Breast epithelium (tissue), 4 donors: Measurements from ENCODE around the gene ANAPC10. TPM values are rescaled to one million over a fixed set of nuclear protein-coding genes. Genes with fewer than 3 reads are reported as not detected.
"Not testable (repeated sequence)": the region's sequence is repeated elsewhere in the genome, so short reads cannot be mapped to it uniquely, and the experiment has no call there.

Experiments used
- DNase-seq, 2 donors: peaks; one replicate each; pipeline ENCODE4 v3.0.0-alpha.2; 2019; ENCODE audit warnings: low spot score in 2 of 2
- H3K27ac ChIP-seq, 2 donors: fragments of 200-600 bp; sonication (generic) in 1 of 2; one replicate each; pipeline ENCODE4 v1.5.1; 2016 to 2019; ENCODE audit warnings: mild to moderate bottlenecking in 1 of 2
- H3K27me3 ChIP-seq, 2 donors: fragments of 200-600 bp; sonication (generic) in 1 of 2; one replicate each; pipeline versions ENCODE4 v1.5.1 to v1.6.0; 2017 to 2019; ENCODE audit warnings: control low read depth in 1 of 2, mild to moderate bottlenecking in 1 of 2
- H3K36me3 ChIP-seq: fragments of 200-600 bp; one replicate; pipeline ENCODE4 v1.5.1; 2019
- H3K4me1 ChIP-seq, 2 donors: fragments of 200-600 bp; sonication (generic); one replicate each; pipeline ENCODE4 v1.5.1; 2016 to 2019; ENCODE audit warnings: control low read depth in 1 of 2
- H3K4me3 ChIP-seq, 3 donors: fragments of 200-600 bp; sonication (generic); 1 replicate in 2 of 3; 2 replicates in 1 of 3; pipeline ENCODE4 v1.5.1; 2016 to 2019; ENCODE audit warnings: mild to moderate bottlenecking in 3 of 3, moderate library complexity in 2 of 3
- H3K9me3 ChIP-seq, 2 donors: fragments of 200-600 bp; sonication (generic) in 1 of 2; one replicate each; pipeline ENCODE4 v1.5.1; 2016 to 2019; ENCODE audit warnings: control low read depth in 1 of 2
- POLR2A ChIP-seq: fragments of 450-650 bp; IDR thresholded peaks from one replicate; pipeline ENCODE4 v1.6.1; 2016; ENCODE audit warnings: antibody characterized with exemption, mild to moderate bottlenecking, moderate library complexity
- POLR2AphosphoS5 ChIP-seq, 3 donors: sonication (generic); formaldehyde crosslinking; IDR thresholded peaks; one replicate each; pipeline ENCODE4 v1.6.1; 2017; ENCODE audit warnings: antibody characterized with exemption in 3 of 3
- intact Hi-C: fragments of 100-400 bp; cut with DNase I; formaldehyde crosslinking; loops from one replicate; pipeline ENCODE4 v1.15.1; 2023; ENCODE audit warnings: low total_unique reads
- total RNA-seq, 3 donors: library from RNA; depleted of rRNA; stranded (reverse); fragments of >200 nt; gene quantifications; one replicate each; pipeline ENCODE4 v1.1.0, GENCODE V29; 2016
- TF ChIP-seq, protein P1 (sequence below), 3 donors: fragments of 450-650 bp; IDR thresholded peaks; one replicate each; pipeline ENCODE4 v1.5.1; 2016 to 2017; ENCODE audit warnings: antibody characterized with exemption in 3 of 3, mild to moderate bottlenecking in 3 of 3, moderate library complexity in 3 of 3

ANAPC10 gene
- total RNA-seq, 3 donors from 2014 or later: 22.7 to 45.5 (median 38.0) TPM

DNA sequence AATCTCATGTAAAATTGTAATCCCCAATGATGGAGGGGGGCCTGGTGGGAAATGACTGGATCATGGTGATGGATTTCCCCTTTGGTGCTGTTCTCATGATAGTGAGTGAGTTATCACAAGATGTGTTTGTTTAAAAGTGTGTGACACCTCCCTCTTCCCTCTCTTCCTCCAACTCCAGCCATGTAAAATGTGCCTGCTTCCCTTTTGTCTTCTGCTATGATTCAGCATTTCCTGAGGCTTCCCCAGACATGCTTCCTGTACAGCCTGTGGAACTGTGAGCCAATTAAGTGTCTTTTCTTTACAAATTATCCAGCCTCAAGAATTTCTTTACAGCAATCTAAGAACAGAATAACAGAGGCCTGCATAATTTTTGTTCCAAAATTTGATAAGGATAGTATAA is 85.2 kb downstream of the ANAPC10 start:
- Histone ChIP-seq H3K27me3 (no peaks in the 10 kb centered on the region), H3K4me3 (no peak overlapping the region), H3K4me1 (no peaks in the 10 kb centered on the region), H3K27ac (no peak overlapping the region), H3K9me3 (peaks cover 0 to 5% of the 10 kb centered on the region in 2 donors), H3K36me3 (no peaks in the 10 kb centered on the region)
- intact Hi-C loops: no loop called here
- no peak for TF ChIP-seq POLR2A
- TF ChIP-seq, protein P1, sequence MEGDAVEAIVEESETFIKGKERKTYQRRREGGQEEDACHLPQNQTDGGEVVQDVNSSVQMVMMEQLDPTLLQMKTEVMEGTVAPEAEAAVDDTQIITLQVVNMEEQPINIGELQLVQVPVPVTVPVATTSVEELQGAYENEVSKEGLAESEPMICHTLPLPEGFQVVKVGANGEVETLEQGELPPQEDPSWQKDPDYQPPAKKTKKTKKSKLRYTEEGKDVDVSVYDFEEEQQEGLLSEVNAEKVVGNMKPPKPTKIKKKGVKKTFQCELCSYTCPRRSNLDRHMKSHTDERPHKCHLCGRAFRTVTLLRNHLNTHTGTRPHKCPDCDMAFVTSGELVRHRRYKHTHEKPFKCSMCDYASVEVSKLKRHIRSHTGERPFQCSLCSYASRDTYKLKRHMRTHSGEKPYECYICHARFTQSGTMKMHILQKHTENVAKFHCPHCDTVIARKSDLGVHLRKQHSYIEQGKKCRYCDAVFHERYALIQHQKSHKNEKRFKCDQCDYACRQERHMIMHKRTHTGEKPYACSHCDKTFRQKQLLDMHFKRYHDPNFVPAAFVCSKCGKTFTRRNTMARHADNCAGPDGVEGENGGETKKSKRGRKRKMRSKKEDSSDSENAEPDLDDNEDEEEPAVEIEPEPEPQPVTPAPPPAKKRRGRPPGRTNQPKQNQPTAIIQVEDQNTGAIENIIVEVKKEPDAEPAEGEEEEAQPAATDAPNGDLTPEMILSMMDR (IDR thresholded peaks at IDR 0.05): no peak
- TF ChIP-seq POLR2AphosphoS5 (IDR thresholded peaks at IDR 0.05): no peak
- no peak for DNase-seq

DNA sequence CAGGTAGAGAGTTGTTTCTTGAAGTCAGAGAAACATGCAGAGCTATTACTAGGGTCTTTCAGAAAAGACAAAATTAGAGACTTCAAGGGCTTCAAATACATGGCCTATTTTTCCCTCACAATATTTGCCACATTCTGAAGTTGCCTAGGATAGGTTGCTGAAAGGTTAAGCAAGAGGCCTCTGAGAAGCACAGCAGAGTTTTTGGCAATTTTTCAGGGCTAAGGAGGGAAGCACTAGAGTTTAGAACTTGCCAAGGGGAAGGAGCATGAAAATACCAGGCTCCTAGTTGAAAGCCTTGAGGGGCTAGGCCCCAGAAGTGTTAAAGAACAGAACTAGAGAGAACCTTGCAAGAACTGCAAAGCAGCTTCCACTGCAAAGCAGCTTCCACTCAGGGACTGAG is 86.4 kb downstream of the ANAPC10 start:
- intact Hi-C loops: no loop called here
- Histone ChIP-seq H3K9me3 (peaks cover 0 to 5% of the 10 kb centered on the region in 2 donors), H3K27me3 (no peaks in the 10 kb centered on the region), H3K36me3 (no peaks in the 10 kb centered on the region), H3K4me3 (no peak overlapping the region), H3K27ac (no peak overlapping the region), H3K4me1 (no peaks in the 10 kb centered on the region)
- DNase-seq: no peak
- TF ChIP-seq, protein P1 (IDR thresholded peaks at IDR 0.05): no peak
- no peak for TF ChIP-seq POLR2A
- no peak for TF ChIP-seq POLR2AphosphoS5 (IDR thresholded peaks at IDR 0.05)

DNA sequence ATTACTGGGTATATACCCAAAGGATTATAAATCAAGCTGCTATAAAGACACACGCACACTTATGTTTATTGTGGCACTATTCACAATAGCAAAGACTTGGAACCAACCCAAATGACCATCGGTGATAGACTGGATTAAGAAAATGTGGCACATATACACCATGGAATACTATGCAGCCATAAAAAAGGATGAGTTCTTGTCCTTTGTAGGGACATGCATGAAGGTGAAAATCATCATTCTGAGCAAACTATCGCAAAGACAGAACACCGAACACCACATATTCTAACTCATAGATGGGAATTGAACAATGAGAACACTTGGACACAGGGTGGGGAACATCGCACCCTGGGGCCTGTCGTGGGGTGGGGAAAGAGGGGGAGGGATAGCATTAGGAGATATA is 87.7 kb downstream of the ANAPC10 start:
- DNase-seq, H3K36me3 ChIP-seq: not testable (repeated sequence)

DNA sequence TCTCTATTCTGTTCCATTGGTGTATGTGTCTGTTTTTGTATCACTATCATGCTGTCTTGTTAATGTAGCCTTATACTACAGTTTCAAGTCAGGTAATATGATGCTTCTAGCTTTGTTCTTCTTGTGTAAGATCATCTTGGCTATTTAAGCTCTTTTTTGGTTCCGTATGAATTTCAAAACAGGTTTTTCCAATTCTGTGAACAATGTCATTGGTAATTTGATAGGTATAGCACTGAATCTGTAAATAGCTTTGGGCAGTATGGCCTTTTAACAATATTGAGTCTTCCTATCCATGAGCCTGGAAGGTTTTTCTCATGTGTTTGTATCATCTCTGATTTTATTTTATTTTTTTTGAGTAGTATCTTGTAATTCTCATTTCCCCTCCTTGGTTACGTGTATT is 94.3 kb downstream of the ANAPC10 start:
- no peak for DNase-seq
- Histone ChIP-seq H3K4me3 (no peak overlapping the region), H3K27ac (no peak overlapping the region), H3K4me1 (no peaks in the 10 kb centered on the region), H3K36me3 (no peaks in the 10 kb centered on the region), H3K9me3 (peaks cover 4 to 5% of the 10 kb centered on the region in 2 donors), H3K27me3 (no peaks in the 10 kb centered on the region)
- intact Hi-C loops: no loop called here
- TF ChIP-seq, protein P1 (IDR thresholded peaks at IDR 0.05): no peak
- TF ChIP-seq POLR2A (no peak), POLR2AphosphoS5 (IDR thresholded peaks at IDR 0.05) (no peak)

More for the DNA sequence above, 87.7 kb downstream of the ANAPC10 start:
- H3K4me3 ChIP-seq, intact Hi-C loops, H3K9me3 ChIP-seq, H3K27me3 ChIP-seq, H3K27ac ChIP-seq, H3K4me1 ChIP-seq: not testable (repeated sequence)

DNA sequence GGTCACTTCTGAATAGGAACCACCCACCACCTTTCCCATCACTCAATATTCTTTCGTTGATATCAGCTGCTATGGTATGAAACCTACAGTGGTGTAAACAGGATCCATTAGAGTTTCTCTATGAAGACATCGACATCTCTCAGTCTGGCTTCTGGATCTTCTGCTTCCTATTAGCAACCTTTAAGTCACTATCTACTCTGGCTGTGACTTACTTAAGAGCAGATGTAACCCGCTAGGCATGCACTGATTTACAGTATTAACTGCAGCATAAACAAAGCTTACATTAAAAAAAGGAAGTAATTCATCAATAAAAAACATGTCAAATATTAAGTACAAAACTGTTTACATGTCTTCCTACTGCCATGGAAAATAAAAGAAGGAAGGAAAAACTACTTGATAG is 96.4 kb downstream of the ANAPC10 start:
- intact Hi-C loops: no loop called here
- H3K9me3 ChIP-seq: peaks cover 4 to 5% of the 10 kb centered on the region in 2 donors
- H3K27me3 ChIP-seq: no peaks in the 10 kb centered on the region
- no peak overlapping the region for H3K4me3 ChIP-seq
- no peaks in the 10 kb centered on the region for H3K4me1 ChIP-seq
- no peak for DNase-seq
- H3K36me3 ChIP-seq: no peaks in the 10 kb centered on the region
- TF ChIP-seq, protein P1 (IDR thresholded peaks at IDR 0.05): no peak
- no peak for TF ChIP-seq POLR2A
- no peak for TF ChIP-seq POLR2AphosphoS5 (IDR thresholded peaks at IDR 0.05)
- no peak overlapping the region for H3K27ac ChIP-seq

DNA sequence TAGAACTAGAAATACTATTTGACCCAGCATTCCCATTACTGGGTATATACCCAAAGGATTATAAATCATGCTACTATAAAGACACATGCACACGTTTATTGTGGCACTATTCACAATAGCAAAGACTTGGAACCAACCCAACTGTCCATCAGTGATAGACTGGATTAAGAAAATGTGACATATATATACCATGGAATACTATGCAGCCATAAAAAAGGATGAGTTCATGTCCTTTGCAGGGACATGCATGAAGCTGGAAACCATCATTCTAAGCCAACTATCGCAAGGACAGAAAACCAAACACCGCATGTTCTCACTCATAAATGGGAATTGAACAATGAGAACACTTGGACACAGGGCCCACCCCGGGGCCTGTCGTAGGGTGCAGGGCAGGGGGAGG is 97.3 kb downstream of the ANAPC10 start:
- H3K36me3 ChIP-seq, intact Hi-C loops, DNase-seq, H3K27me3 ChIP-seq, H3K9me3 ChIP-seq, H3K27ac ChIP-seq, H3K4me3 ChIP-seq, H3K4me1 ChIP-seq: not testable (repeated sequence)
